Lower leg skin (tissue), 3 donors: Measurements from ENCODE around the gene GLP2R.

ENCODE experiments used
- CTCF ChIP-seq, 3 donors: fragments of 450-650 bp; IDR thresholded peaks; one replicate each; pipeline ENCODE4 v1.5.1; 2016; ENCODE audit warnings: antibody characterized with exemption in 3 of 3, mild to moderate bottlenecking in 3 of 3, moderate library complexity in 2 of 3
- POLR2A ChIP-seq, 2 donors: fragments of 450-650 bp; IDR thresholded peaks; one replicate each; pipeline ENCODE4 v1.6.1; 2016 to 2017; ENCODE audit warnings: antibody characterized with exemption in 2 of 2, mild to moderate bottlenecking in 1 of 2, moderate library complexity in 1 of 2

- TF ChIP-seq POLR2A (IDR thresholded peaks at IDR 0.05) (no peak), CTCF (IDR thresholded peaks at IDR 0.05) (no peak)
Observed at GRCh38 chr17:9868552-9868951, 42.8 kb downstream of the GLP2R start.
